Measurements from ENCODE around the gene CACNA1G. TPM values are rescaled to one million over a fixed set of nuclear protein-coding genes. Genes with fewer than 3 reads are reported as not detected.

CACNA1G gene
- total RNA-seq, 1 experiment from 2014 or later, result 6.7 TPM

GRCh38 chr17:50522766-50523165, 37.7 kb upstream of the CACNA1G start:
- ATAC-seq (no peak), DNase-seq (ENCODE audit: low spot score) (no peak)
- POLR2A ChIA-PET, result interaction anchor here (1.0 kb wide), 1 partner anchor 9 kb away, joined by 3 read pairs; no protein-coding TSS in a partner anchor
- Mint-ChIP-seq H3K4me3 (no peak overlapping the region), H3K27ac (no peak overlapping the region), H3K9me3 (no peaks in the 10 kb centered on the region), H3K4me1 (peaks cover 6% of the 10 kb centered on the region), H3K36me3 (no peaks in the 10 kb centered on the region), H3K27me3 (ENCODE audit: low read depth) (no peaks in the 10 kb centered on the region; the same call in 1 of the 2 replicates)
- TF ChIP-seq ATF1 (CRISPR knock-in tag; IDR thresholded peaks at IDR 0.05) (no peak), FOXP1 (CRISPR knock-in tag; IDR thresholded peaks at IDR 0.05; ENCODE audit: borderline replicate concordance) (no peak), STAT6 (CRISPR knock-in tag; conservative IDR thresholded peaks at IDR 0.05; ENCODE audit: low read depth) (no peak), PRDM15 (CRISPR knock-in tag; IDR thresholded peaks at IDR 0.05) (no peak), SMAD3 (CRISPR knock-in tag; IDR thresholded peaks at IDR 0.05; ENCODE audit: borderline replicate concordance) (no peak)
- CTCF ChIA-PET, result no interaction called here

GRCh38 chr17:50523208-50523607, 37.3 kb upstream of the CACNA1G start:
- no peak overlapping the region for H3K4me3 Mint-ChIP-seq
- ATAC-seq (no peak), DNase-seq (ENCODE audit: low spot score) (no peak)
- no peaks in the 10 kb centered on the region; the same call in 1 of the 2 replicates for H3K27me3 Mint-ChIP-seq (ENCODE audit: low read depth)
- ChIA-PET CTCF (no interaction called here), POLR2A (interaction anchor here (1.0 kb wide), 1 partner anchor 9 kb away, joined by 3 read pairs; no protein-coding TSS in a partner anchor)
- no peaks in the 10 kb centered on the region for H3K36me3 Mint-ChIP-seq
- TF ChIP-seq EMX1 (CRISPR knock-in tag; IDR thresholded peaks at IDR 0.05), result no peak
- H3K4me1 Mint-ChIP-seq, result peaks cover 6% of the 10 kb centered on the region
- no peaks in the 10 kb centered on the region for H3K9me3 Mint-ChIP-seq
- no peak overlapping the region for H3K27ac Mint-ChIP-seq

GRCh38 chr17:50524838-50525237, 35.7 kb upstream of the CACNA1G start:
- CTCF ChIA-PET, result interaction anchor here (0.6 kb wide), 1 partner anchor 32 kb away, joined by 4 read pairs; no protein-coding TSS in a partner anchor
- ATAC-seq, result no peak
- Mint-ChIP-seq H3K27me3 (ENCODE audit: low read depth) (no peaks in the 10 kb centered on the region; the same call in none of the 2 replicates), H3K4me3 (no peak overlapping the region), H3K9me3 (no peaks in the 10 kb centered on the region), H3K27ac (no peak overlapping the region), H3K36me3 (no peaks in the 10 kb centered on the region), H3K4me1 (0 out of 2 replicates have a peak, but pooled peaks cover 3% of the 10 kb centered on the region)
- DNase-seq (ENCODE audit: low spot score), result no peak
- POLR2A ChIA-PET, result no interaction called here
- TF ChIP-seq USF1 (CRISPR knock-in tag; IDR thresholded peaks at IDR 0.05), result no peak
- no peak for TF ChIP-seq ELF4 (CRISPR knock-in tag; IDR thresholded peaks at IDR 0.05; ENCODE audit: low read depth)
- TF ChIP-seq ZNF121 (CRISPR knock-in tag; IDR thresholded peaks at IDR 0.05), result no peak

- Mint-ChIP-seq H3K27me3 (ENCODE audit: low read depth) (peaks cover 10% of the 10 kb centered on the region), H3K9me3 (no peaks in the 10 kb centered on the region), H3K27ac (no peak overlapping the region), H3K36me3 (no peaks in the 10 kb centered on the region), H3K4me1 (peaks cover 15% of the 10 kb centered on the region), H3K4me3 (no peak overlapping the region)
- TF ChIP-seq TP53 (CRISPR knock-in tag; IDR thresholded peaks at IDR 0.05) (no peak), E2F1 (CRISPR knock-in tag; IDR thresholded peaks at IDR 0.05) (no peak), ZNF423 (CRISPR knock-in tag; IDR thresholded peaks at IDR 0.05) (peak; percentile 86)
- ChIA-PET POLR2A (no interaction called here), CTCF (interaction anchor here (0.6 to 2.0 kb wide), 4 partner anchors 10 to 99 kb away, joined by 3 to 7 read pairs (median 3); no protein-coding TSS in a partner anchor)
- DNase-seq (ENCODE audit: low spot score) (no peak), ATAC-seq (no peak)
These were observed 33.3 kb upstream of the CACNA1G start for GRCh38 chr17:50527155-50527762.
